Measurements from ENCODE around the gene GPR45. TPM values are rescaled to one million over a fixed set of nuclear protein-coding genes. Genes with fewer than 3 reads are reported as not detected.

Gene GPR45
- total RNA-seq (2016; rRNA removed; fragmentation: Illumina TruSeq; extraction: Trizol) (not detected in 2 replicates), polyA plus RNA-seq (2011; rRNA removed) (not detected in 2 replicates), polyA minus RNA-seq (2011; rRNA and poly(A)+ RNA removed; ENCODE audit: low replicate concordance) (not detected in 2 replicates), Bru-seq, nascent RNA (not detected), BruChase-seq, experiment 1, labeled RNA remaining after a 6-hour chase (not detected), BruChase-seq, experiment 2, labeled RNA remaining after a 2-hour chase (not detected)
- not detected in 2 replicates for total RNA-seq (2016; cell fraction: cytosol; rRNA removed; fragmentation: Illumina TruSeq; extraction: Trizol; ENCODE audit: low read depth)
- not detected in 2 replicates for total RNA-seq (2016; cell fraction: insoluble cytoplasmic fraction; rRNA removed; fragmentation: Illumina TruSeq; extraction: Trizol)
- not detected in 2 replicates for total RNA-seq (2016; cell fraction: membrane; rRNA removed; fragmentation: Illumina TruSeq; extraction: Trizol)
- not detected in 2 replicates for total RNA-seq (2016; cell fraction: nucleus; rRNA removed; fragmentation: Illumina TruSeq; extraction: Trizol)
- not detected in 2 replicates for polyA plus RNA-seq (2011; cell fraction: cytosol; rRNA removed)
- polyA plus RNA-seq (2011; cell fraction: nucleus; rRNA removed): not detected in 2 replicates
- polyA plus RNA-seq (2012): not detected in 2 replicates
- polyA plus RNA-seq (2016; cell fraction: cytosol; fragmentation: Illumina TruSeq; extraction: Trizol; ENCODE audit: low read depth): not detected in 2 replicates
- polyA plus RNA-seq (2016; cell fraction: insoluble cytoplasmic fraction; fragmentation: Illumina TruSeq; extraction: Trizol; ENCODE audit: low read depth): not detected in 2 replicates
- not detected in 2 replicates for polyA plus RNA-seq (2016; cell fraction: membrane; fragmentation: Illumina TruSeq; extraction: Trizol; ENCODE audit: low read depth)
- not detected in 2 replicates for polyA plus RNA-seq (2016; cell fraction: nucleus; fragmentation: Illumina TruSeq; extraction: Trizol; ENCODE audit: insufficient read depth, low read depth)
- polyA minus RNA-seq (2011; cell fraction: cytosol; rRNA and poly(A)+ RNA removed): not detected in 2 replicates
- polyA minus RNA-seq (2011; cell fraction: nucleus; rRNA and poly(A)+ RNA removed): not detected in 2 replicates
- long read RNA-seq, experiment 1: 0 reads
- long read RNA-seq, experiment 2: 0 reads

GRCh38 chr2:105241443-105241842 is at the start of gene GPR45:
TSS of gene GPR45 (plus strand) at chr2:105241743. CDS start at chr2:105241859, 116 bp downstream.
- POLR2A ChIA-PET: no interaction called here
- CTCF ChIA-PET (ENCODE audit: low intra/inter-chr PET ratio, low total read pairs): no interaction called here
- WGBS (ENCODE audit: low lambda C conversion rate): 51% methylated on average over 10 of the region's 10 CpGs

More at GRCh38 chr2:105241443-105241842, at the start of gene GPR45:
- H3K4me1 ChIP-seq (ENCODE audit: insufficient read depth, low read length): no peaks in the 10 kb centered on the region
- no peak within 1 kb of the TSS for H3K9ac ChIP-seq (ENCODE audit: insufficient read depth, low read depth, low read length)
- H3K27me3 ChIP-seq (ENCODE audit: control insufficient read depth in 1 of 2, insufficient read depth in 2 of 2, low read length in 2 of 2): peaks cover 0 to 9% of the 10 kb centered on the region in 2 experiments; a peak in 3 of 5 replicates
- no peak within 1 kb of the TSS for H3K27ac ChIP-seq (ENCODE audit: extremely low read length, insufficient read depth, low read length)
- no TSS peak for BruUV-seq (replicated peaks)
- no peak within 1 kb of the TSS for H3K4me2 ChIP-seq (ENCODE audit: low read depth, low read length)
- TF ChIP-seq ZNF615 (CRISPR knock-in tag; IDR thresholded peaks at IDR 0.05; ENCODE audit: borderline replicate concordance) (no peak), TIGD3 (CRISPR knock-in tag; IDR thresholded peaks at IDR 0.05; ENCODE audit: borderline replicate concordance) (no peak), KLF9 (CRISPR knock-in tag; IDR thresholded peaks at IDR 0.05; ENCODE audit: low read depth) (no peak), POLR2G (IDR thresholded peaks at IDR 0.05; ENCODE audit: low read depth, low read length) (no peak), RBFOX2 (IDR thresholded peaks at IDR 0.05; ENCODE audit: low read depth, low read length) (no peak), FOXA3 (CRISPR knock-in tag; IDR thresholded peaks at IDR 0.05) (no peak), BCL6 (CRISPR knock-in tag; IDR thresholded peaks at IDR 0.05) (no peak), ZNF790 (CRISPR knock-in tag; IDR thresholded peaks at IDR 0.05; ENCODE audit: borderline replicate concordance) (no peak), HNRNPLL (IDR thresholded peaks at IDR 0.05; ENCODE audit: low read depth, low read length, poor library complexity, severe bottlenecking) (no peak), CCDC6 (CRISPR knock-in tag; IDR thresholded peaks at IDR 0.05) (no peak), ZNF562 (CRISPR knock-in tag; IDR thresholded peaks at IDR 0.05; ENCODE audit: borderline replicate concordance) (no peak), ADNP (CRISPR knock-in tag; IDR thresholded peaks at IDR 0.05) (no peak), ZMYM3 (CRISPR knock-in tag; IDR thresholded peaks at IDR 0.05) (no peak), ZNF589 (CRISPR knock-in tag; conservative IDR thresholded peaks at IDR 0.05) (no peak)
- intact Hi-C loops (cut with micrococcal nuclease; ENCODE audit: unreplicated experiment): no loop called here
- H3K9me3 ChIP-seq (ENCODE audit: low read length): no peaks in the 10 kb centered on the region
- H3K79me2 ChIP-seq (ENCODE audit: insufficient read depth, low read length): no peaks in the 10 kb centered on the region
- no peak within 1 kb of the TSS for H2AFZ ChIP-seq (ENCODE audit: low read length)
- H3K36me3 ChIP-seq (replicated peaks in 1 of 2; ENCODE audit: control insufficient read depth in 1 of 2, insufficient read depth in 2 of 2, low read length in 2 of 2): no peaks in the 10 kb centered on the region
- H3K4me3 ChIP-seq (replicated peaks in 1 of 3; ENCODE audit: insufficient read depth in 1 of 3, low read depth in 2 of 3, low read length in 3 of 3): no peak within 1 kb of the TSS
- ATAC-seq: no peak
- no peaks in the 10 kb centered on the region for H4K20me1 ChIP-seq (ENCODE audit: insufficient read depth, low read length)
- no peak for FAIRE-seq
- in situ Hi-C loops (cut with HindIII; ENCODE audit: extremely low pct_ligation_motif_present, low pct_unique_long_range_greater_than_20kb): no loop called here
- DNase-seq (ENCODE audit: low spot score): no peak
